GM12864 (cell line): Measurements from ENCODE around the gene FAAP100.
A peak's percentile ranks its signal among the peaks of the same experiment; 100 is the strongest.

Experiments used
- DNase-seq: peaks from one replicate; pipeline ENCODE4 v3.0.0-alpha.2; 2011; ENCODE audit warnings: low read depth
- H3K4me3 ChIP-seq: 2 replicates; pipeline ENCODE4 v1.5.1; 2011; ENCODE audit warnings: mild to moderate bottlenecking, low read depth, low read length, control low read depth
- CTCF ChIP-seq: IDR thresholded peaks from 2 replicates; pipeline ENCODE4 v1.5.1; 2011; ENCODE audit warnings: low read depth, mild to moderate bottlenecking, moderate library complexity, low read length, control low read depth, inconsistent platforms; ENCODE audit errors: missing control alignments

The FAAP100 gene

GRCh38 chr17:81539571-81539900, 12.6 kb downstream of the FAAP100 start:
- no peak overlapping the region for H3K4me3 ChIP-seq
- no peak for DNase-seq
- no peak for TF ChIP-seq CTCF

GRCh38 chr17:81538651-81539570, 13.2 kb downstream of the FAAP100 start:
- DNase-seq, result no peak
- no peak for TF ChIP-seq CTCF

GRCh38 chr17:81537856-81538555, 14.1 kb downstream of the FAAP100 start:
- TF ChIP-seq CTCF, result no peak
- no peak for DNase-seq
- no peak overlapping the region for H3K4me3 ChIP-seq

More at GRCh38 chr17:81538651-81539570, 13.2 kb downstream of the FAAP100 start:
- no peak overlapping the region for H3K4me3 ChIP-seq

GRCh38 chr17:81537343-81537855, 14.8 kb downstream of the FAAP100 start:
- TF ChIP-seq CTCF, result peak; percentile 76
- no peak for DNase-seq
- no peak overlapping the region for H3K4me3 ChIP-seq

GRCh38 chr17:81536299-81537290, 15.6 kb downstream of the FAAP100 start:
- TF ChIP-seq CTCF, result no peak
- no peak overlapping the region for H3K4me3 ChIP-seq
- DNase-seq, result no peak
